Muscle layer of duodenum (tissue), 2 donors: ENCODE measurements around the gene LBP.
"Not testable (repeated sequence)": the region's sequence is repeated elsewhere in the genome, so short reads cannot be mapped to it uniquely, and the experiment has no call there.

ENCODE experiments used
- H3K27ac ChIP-seq: one replicate; pipeline ENCODE4 v1.7.0; 2013; ENCODE audit warnings: mild to moderate bottlenecking, low read length
- H3K27me3 ChIP-seq: one replicate; pipeline ENCODE4 v1.7.0; 2013; ENCODE audit warnings: low read depth, mild to moderate bottlenecking, control low read depth, low read length
- H3K36me3 ChIP-seq, 2 donors: one replicate each; pipeline ENCODE4 v1.7.0; 2013; ENCODE audit warnings: low read length in 2 of 2, control low read depth in 1 of 2, mild to moderate bottlenecking in 1 of 2; ENCODE audit not compliant: insufficient read depth in 2 of 2, control insufficient read depth in 1 of 2
- H3K4me1 ChIP-seq, 2 donors: one replicate each; pipeline ENCODE4 v1.7.0; 2013; ENCODE audit warnings: low read length in 2 of 2, mild to moderate bottlenecking in 2 of 2, control low read depth in 1 of 2, moderate library complexity in 1 of 2; ENCODE audit not compliant: insufficient read depth in 2 of 2, control insufficient read depth in 1 of 2
- H3K4me3 ChIP-seq, 2 donors: one replicate each; pipeline ENCODE4 v1.7.0; 2013; ENCODE audit warnings: low read length in 2 of 2, low read depth in 1 of 2, mild to moderate bottlenecking in 1 of 2
- H3K9me3 ChIP-seq, 2 donors: one replicate each; pipeline ENCODE4 v1.7.0; 2013; ENCODE audit warnings: low read length in 2 of 2, control low read depth in 1 of 2, mild to moderate bottlenecking in 1 of 2; ENCODE audit not compliant: control insufficient read depth in 1 of 2
- donor health status: healthy.

LBP gene

DNA sequence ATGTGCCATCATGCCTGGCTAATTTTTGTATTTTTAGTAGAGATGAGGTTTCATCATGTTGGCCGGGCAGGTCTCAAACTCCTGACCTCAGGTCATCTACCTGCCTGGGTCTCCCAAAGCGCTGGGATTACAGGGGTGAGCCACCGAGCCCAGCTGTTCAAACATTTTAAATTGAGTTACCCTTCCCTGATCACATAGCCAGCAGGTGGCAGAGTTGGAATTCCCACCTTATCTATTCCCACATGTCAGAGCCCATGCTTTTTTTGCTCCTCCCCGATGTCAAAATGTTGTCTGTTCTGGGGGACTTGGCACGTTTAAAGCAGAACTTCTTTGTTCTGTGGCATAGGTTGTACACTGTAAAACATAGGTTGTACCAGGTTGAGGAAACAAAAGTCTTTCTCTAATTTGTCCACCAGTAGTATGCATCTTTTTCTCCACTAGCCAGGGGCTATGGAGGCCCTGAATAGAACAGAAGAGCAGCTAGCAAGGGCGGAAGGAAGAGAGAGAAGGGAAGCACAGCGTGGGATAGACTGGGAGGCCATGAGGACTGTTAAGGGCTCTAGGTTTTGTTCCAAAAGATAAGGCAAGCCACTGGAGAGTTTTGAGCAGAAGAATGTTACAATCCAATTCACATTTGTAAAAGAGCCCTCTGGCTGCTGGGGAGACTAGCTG is 7.3 kb upstream of the LBP start:
- H3K9me3 ChIP-seq = peaks cover 6 to 8% of the 10 kb centered on the region in 2 donors
- no peak overlapping the region for H3K27ac ChIP-seq
- no peaks in the 10 kb centered on the region for H3K36me3 ChIP-seq
- H3K27me3 ChIP-seq = peaks cover 9% of the 10 kb centered on the region
- no peak overlapping the region for H3K4me3 ChIP-seq
- H3K4me1 ChIP-seq = no peaks in the 10 kb centered on the region

DNA sequence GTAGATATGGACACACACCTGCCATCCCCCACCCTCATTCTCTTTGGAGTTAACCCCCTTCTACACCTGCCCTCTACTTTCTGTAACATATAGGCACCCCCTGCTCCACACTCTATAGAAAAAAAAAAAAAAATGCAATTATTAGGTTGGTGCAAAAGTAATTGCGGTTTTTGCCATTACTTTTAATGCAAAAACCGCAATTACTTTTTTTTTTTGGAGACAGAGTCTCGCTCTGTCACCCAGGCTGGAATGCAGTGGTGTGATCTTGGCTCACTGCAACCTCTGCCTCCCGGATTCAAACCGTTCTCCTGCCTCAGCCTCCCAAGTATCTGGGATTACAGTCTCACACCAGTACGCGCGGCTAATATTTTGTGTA is 6.8 kb upstream of the LBP start:
- not testable (repeated sequence) for H3K4me1 ChIP-seq, H3K36me3 ChIP-seq, H3K27me3 ChIP-seq, H3K27ac ChIP-seq, H3K4me3 ChIP-seq, H3K9me3 ChIP-seq

DNA sequence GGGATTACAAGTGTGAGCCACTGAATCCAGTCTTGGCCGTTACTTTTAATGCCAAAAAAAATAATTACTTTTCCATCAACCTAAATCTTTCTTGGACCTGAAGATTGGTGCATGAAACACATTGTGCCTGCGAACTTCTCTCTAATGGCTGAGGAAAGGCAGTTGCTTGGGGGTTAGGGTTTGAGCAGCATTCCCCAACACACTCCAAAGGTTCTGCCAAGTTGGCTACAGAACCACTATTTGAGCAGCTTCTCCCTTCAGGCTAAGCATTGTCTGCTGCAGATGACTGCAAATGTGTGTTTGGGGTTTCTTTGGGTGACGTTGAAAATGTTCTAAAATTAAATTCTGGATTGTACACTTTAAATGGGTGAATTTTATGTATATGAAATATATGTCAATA is 6.3 kb upstream of the LBP start:
- H3K27ac ChIP-seq = no peak overlapping the region

DNA sequence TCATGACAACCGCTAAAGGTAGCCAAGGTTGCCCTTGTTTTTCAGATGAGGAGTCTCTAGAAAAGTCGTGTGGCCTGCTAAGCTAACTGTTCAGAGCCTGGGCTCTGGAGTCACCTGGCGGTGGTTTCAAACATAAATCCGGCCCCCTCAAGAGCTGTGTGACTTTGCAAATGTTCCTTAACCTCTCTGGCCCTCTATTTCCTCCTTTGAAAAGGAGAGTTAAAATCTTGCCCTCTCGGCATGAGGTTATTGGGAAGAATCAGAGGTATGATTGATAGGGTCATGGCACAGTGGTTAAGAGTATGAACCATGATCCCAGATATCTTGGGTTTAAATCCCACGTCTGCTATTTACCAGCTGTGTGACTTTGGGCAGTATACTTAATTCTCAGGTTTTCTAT is 5.6 kb upstream of the LBP start:
- no peak overlapping the region for H3K27ac ChIP-seq
- no peaks in the 10 kb centered on the region for H3K4me1 ChIP-seq
- peaks cover 6 to 8% of the 10 kb centered on the region in 2 donors for H3K9me3 ChIP-seq
- no peak overlapping the region for H3K4me3 ChIP-seq
- H3K27me3 ChIP-seq = peaks cover 9% of the 10 kb centered on the region
- no peaks in the 10 kb centered on the region for H3K36me3 ChIP-seq

More for the DNA sequence above, 6.3 kb upstream of the LBP start:
- no peaks in the 10 kb centered on the region for H3K36me3 ChIP-seq
- H3K27me3 ChIP-seq = peaks cover 9% of the 10 kb centered on the region
- H3K9me3 ChIP-seq = peaks cover 6 to 8% of the 10 kb centered on the region in 2 donors
- H3K4me3 ChIP-seq = no peak overlapping the region
- no peaks in the 10 kb centered on the region for H3K4me1 ChIP-seq

DNA sequence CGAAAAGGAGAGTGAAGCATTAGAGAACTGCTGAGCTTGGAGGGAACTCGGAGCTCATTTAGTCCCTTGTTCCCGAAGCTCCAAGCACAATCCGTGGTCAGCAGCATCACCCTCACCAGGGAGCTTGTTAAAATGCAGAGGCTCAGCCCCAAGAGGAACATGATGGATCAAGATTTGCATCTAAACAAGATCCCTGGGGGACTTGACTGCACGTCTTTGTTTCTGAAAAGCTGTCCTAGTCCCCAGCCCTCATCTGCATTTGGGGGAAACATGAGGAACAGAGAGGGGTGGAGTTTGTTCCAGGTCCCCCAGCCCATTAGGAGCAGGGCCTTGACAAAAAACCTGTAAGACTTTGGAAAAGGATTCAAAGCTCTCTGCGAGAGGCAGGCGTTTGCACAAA is 4.1 kb upstream of the LBP start:
- H3K9me3 ChIP-seq = peaks cover 6 to 8% of the 10 kb centered on the region in 2 donors
- H3K36me3 ChIP-seq = no peaks in the 10 kb centered on the region
- H3K27me3 ChIP-seq = no peaks in the 10 kb centered on the region
- H3K27ac ChIP-seq = no peak overlapping the region
- H3K4me1 ChIP-seq = no peaks in the 10 kb centered on the region
- H3K4me3 ChIP-seq = no peak overlapping the region

DNA sequence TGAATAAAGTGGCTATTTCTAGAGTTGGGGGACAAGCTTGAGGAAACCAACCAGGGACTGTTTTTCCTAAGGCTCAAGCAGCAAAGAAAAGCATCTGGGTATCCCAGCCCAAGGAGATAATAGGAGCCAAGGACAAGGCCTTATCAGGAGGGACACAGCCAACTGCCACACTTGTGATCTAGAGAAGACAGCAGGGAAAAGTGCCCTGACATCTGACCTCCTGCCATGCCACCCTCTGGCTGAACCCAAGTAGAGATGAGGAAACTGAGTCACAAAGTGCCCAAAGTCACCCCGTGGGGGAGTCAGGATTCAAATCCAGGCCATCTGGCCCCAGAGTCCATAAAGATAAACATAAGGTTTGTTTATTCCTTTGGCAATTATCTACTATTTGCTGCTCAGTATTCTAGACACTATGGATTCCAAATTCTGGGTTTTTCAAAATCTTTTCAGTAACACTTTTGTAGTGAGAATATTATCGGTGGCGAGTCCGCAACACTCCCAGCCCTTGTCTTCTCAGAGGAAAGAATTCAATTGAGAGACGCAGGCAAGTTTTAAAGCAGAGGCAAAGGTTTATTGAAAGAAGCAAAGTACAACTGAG is 3.5 kb upstream of the LBP start:
- H3K4me3 ChIP-seq = peak overlapping the region; percentile 9 to 27
- H3K9me3 ChIP-seq = peaks cover 4 to 5% of the 10 kb centered on the region in 2 donors
- H3K27me3 ChIP-seq = no peaks in the 10 kb centered on the region
- H3K27ac ChIP-seq = no peak overlapping the region
- no peaks in the 10 kb centered on the region for H3K4me1 ChIP-seq
- no peaks in the 10 kb centered on the region for H3K36me3 ChIP-seq

DNA sequence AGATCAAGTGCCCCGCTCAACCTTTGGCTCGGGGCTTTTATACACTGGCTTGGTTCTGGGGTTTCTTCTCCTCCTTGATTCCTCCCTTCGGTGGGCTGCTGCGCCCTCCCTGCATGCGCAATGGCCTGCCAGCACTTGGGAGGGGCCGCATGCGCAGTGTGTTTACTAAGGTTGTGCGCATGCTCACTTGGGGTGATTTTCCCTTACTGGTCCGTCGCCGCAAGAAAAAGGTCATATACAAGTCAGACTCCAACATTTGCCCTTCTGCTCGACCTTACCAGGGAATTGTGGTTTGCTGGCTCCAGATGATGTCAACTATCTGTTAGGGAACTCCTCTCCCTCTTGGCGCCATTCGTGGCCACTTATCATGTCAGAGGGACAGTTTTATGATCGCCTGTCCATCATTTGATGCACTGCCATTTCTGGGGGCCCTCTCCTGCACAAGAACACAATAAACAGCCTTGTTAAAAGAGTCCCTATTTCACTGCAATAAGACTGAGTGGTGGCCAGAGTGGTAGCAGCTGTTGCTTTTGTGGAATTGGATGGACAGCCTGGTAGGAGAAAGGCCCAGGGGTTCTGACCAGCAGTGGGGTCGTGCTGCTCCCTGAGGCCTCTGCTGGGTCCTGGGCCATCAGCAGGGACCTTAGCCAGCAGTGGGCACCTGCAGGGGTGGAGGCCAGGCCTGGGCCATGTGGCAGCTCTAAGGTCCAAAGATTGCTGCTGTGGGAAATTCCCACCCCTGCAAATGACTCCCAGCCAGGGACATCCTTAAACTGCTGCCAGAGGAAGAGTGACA is 2.8 kb upstream of the LBP start:
- Histone ChIP-seq H3K27ac (no peak overlapping the region), H3K36me3 (no peaks in the 10 kb centered on the region), H3K4me3 (peak overlapping the region; percentile 9 to 27), H3K4me1 (no peaks in the 10 kb centered on the region), H3K9me3 (no peaks in the 10 kb centered on the region), H3K27me3 (no peaks in the 10 kb centered on the region)

DNA sequence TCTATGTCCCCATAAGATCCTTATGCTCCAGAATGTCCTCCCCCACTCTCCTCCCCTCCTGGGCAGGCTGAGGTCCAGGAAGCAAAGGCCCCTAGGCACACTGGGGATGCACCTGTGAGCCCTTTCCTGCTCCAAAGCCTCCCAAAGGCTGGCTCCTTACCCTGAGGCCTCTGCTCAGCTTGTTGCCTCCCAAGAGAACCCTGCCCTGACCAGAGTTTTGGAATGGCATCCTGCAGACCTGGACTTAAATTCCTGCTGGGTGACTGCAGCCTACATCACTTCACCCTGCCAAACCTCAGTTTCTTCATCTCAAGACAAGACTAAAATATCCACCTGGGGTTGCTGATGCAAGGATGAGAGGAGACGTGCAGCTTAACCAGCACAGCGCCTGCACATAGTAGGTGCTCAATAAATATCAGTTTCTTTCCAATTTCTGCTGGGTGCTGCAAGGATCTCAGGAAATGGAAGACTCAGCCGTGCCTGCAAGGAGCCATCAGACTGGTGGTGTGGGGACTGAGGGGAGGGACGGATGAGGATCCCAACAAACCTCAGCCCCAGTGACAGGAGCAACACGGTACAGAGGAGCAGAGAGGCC is 2.1 kb upstream of the LBP start:
- Histone ChIP-seq H3K36me3 (no peaks in the 10 kb centered on the region), H3K4me3 (no peak overlapping the region), H3K27ac (no peak overlapping the region), H3K9me3 (no peaks in the 10 kb centered on the region), H3K27me3 (no peaks in the 10 kb centered on the region), H3K4me1 (no peaks in the 10 kb centered on the region)

DNA sequence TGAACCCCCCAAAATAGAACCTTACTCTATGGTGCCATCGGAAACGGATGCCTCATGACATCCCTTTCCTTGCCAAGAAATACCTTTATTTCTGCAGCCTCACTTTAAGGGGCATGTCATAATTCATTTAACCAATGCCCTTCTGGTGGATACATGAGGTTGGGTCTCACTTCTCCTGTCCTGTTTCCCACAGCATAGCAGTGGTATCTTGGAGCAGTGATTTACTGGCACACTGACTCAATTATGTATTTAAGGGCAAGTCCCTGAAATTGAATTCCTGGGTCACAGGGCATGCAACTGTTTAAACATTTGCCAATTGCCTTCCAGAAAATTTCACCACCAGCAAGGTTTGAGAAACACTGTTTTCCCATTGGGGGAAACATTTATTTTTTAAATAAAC is 639 bp upstream of the LBP start:
- Histone ChIP-seq H3K27me3 (no peaks in the 10 kb centered on the region), H3K27ac (no peak overlapping the region), H3K9me3 (no peaks in the 10 kb centered on the region), H3K4me1 (no peaks in the 10 kb centered on the region), H3K4me3 (no peak overlapping the region), H3K36me3 (no peaks in the 10 kb centered on the region)

DNA sequence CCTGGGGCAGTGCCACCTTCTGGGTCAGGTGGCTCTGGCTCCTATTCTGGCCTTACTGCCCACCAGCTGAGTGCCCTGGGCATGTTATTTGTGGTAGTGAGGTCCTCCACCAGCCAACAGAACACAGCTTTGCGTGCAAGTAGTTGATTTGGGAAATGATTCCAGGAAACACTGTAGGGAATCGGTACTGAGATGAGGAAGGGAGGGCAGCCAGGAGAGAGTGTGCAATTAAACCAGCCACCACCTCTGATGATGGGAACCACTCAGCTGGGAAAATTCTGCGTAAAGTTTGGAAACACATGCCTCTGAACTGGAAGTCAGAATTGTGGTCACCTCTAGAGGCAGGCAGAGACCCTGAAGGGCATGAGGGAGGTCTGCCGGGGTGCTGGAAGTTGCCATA is 459 bp downstream of the LBP start:
- Histone ChIP-seq H3K9me3 (no peaks in the 10 kb centered on the region), H3K36me3 (no peaks in the 10 kb centered on the region), H3K4me3 (no peak overlapping the region), H3K27ac (no peak overlapping the region), H3K4me1 (no peaks in the 10 kb centered on the region), H3K27me3 (no peaks in the 10 kb centered on the region)

DNA sequence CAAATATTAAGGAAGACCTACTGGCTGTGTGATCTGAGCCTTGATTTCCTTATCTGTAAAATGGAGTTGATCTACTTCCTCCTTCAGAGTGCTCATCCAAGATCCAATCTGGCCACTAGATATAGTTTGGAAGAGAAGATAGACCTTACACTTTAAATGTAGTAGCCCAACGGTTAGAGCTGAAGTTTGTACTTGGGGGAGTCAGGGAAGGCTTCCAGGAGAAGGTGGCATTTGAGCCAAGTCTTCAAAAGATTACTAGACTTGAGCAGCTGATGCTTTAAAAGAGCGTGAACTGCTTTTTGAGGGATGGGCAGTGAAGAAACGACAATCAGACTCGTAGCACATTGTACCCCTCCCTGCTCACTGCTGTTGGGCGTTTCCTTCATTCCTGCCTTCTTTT is 3.6 kb downstream of the LBP start:
- Histone ChIP-seq H3K4me3 (no peak overlapping the region), H3K4me1 (no peaks in the 10 kb centered on the region), H3K27ac (no peak overlapping the region), H3K36me3 (no peaks in the 10 kb centered on the region), H3K27me3 (no peaks in the 10 kb centered on the region), H3K9me3 (no peaks in the 10 kb centered on the region)
